Neural cell (in vitro differentiated cells): Measurements from ENCODE around the gene ARHGAP42. TPM values are rescaled to one million over a fixed set of nuclear protein-coding genes. Genes with fewer than 3 reads are reported as not detected.

Experiments used
- H2AFZ ChIP-seq: fragments of 200-600, 300-800 bp; sonication (generic), shearing (Covaris generic); 2 replicates; pipeline ENCODE4 v1.6.0; 2014; ENCODE audit warnings: low read depth, mild to moderate bottlenecking, antibody characterized with exemption, low read length, moderate library complexity
- H3F3A ChIP-seq: fragments of 200-600 bp; shearing (Covaris generic); 2 replicates; pipeline ENCODE4 v1.6.1; 2016; ENCODE audit warnings: mild to moderate bottlenecking, moderate library complexity, mixed read lengths, antibody characterized with exemption, low read length; ENCODE audit not compliant: insufficient read depth, poor library complexity, severe bottlenecking
- H3K27ac ChIP-seq: fragments of 200-600, 300-800 bp; sonication (generic), shearing (Covaris generic); 2 replicates; pipeline ENCODE4 v1.5.1; 2014; ENCODE audit warnings: mild to moderate bottlenecking, low read length, moderate library complexity
- H3K27me3 ChIP-seq: fragments of 300-800, 200-600 bp; sonication (generic), shearing (Covaris generic); 2 replicates; pipeline ENCODE4 v1.6.0; 2014; ENCODE audit warnings: mild to moderate bottlenecking, low read depth, low read length, moderate library complexity; ENCODE audit not compliant: insufficient read depth
- H3K36me3 ChIP-seq: fragments of 300-800, 200-600 bp; sonication (generic), shearing (Covaris generic); 2 replicates; pipeline ENCODE4 v1.5.1; 2014; ENCODE audit warnings: mild to moderate bottlenecking, antibody characterized with exemption, low read length, moderate library complexity; ENCODE audit not compliant: insufficient read depth
- H3K4me2 ChIP-seq: fragments of 300-800, 200-600 bp; sonication (generic), shearing (Covaris generic); 2 replicates; pipeline ENCODE4 v1.6.0; 2014; ENCODE audit warnings: mild to moderate bottlenecking, low read length
- H3K4me3 ChIP-seq: fragments of 300-800, 200-600 bp; sonication (generic), shearing (Covaris generic); 2 replicates; pipeline ENCODE4 v1.5.1; 2014; ENCODE audit warnings: mild to moderate bottlenecking, low read length, moderate library complexity
- H3K79me2 ChIP-seq: fragments of 200-600 bp; shearing (Covaris generic); replicated peaks from 2 replicates; pipeline ENCODE4 v1.6.0; 2014; ENCODE audit warnings: mild to moderate bottlenecking, low read length, moderate library complexity; ENCODE audit not compliant: insufficient read depth
- H3K9ac ChIP-seq: fragments of 300-800, 200-600 bp; sonication (generic), shearing (Covaris generic); 2 replicates; pipeline ENCODE4 v1.6.1; 2016; ENCODE audit warnings: mild to moderate bottlenecking, low read length, mixed read lengths
- H3K9me2 ChIP-seq: fragments of 200-600 bp; shearing (Covaris generic); 2 replicates; pipeline ENCODE4 v1.6.1; 2016; ENCODE audit warnings: mild to moderate bottlenecking, low read length, mixed read lengths; ENCODE audit not compliant: insufficient read depth
- H3K9me3 ChIP-seq: fragments of 200-600, 300-800 bp; sonication (generic), shearing (Covaris generic); 2 replicates; pipeline ENCODE4 v1.6.1; 2016; ENCODE audit warnings: mild to moderate bottlenecking, mixed run types, low read length, moderate library complexity, mixed read lengths
- H4K20me1 ChIP-seq: fragments of 200-600 bp; shearing (Covaris generic); 2 replicates; pipeline ENCODE4 v1.6.1; 2016; ENCODE audit warnings: mild to moderate bottlenecking, mixed run types; ENCODE audit not compliant: insufficient read depth
- CTCF ChIP-seq: fragments of 450-650 bp; IDR thresholded peaks from 2 replicates; pipeline ENCODE4 v1.5.1; 2014; ENCODE audit warnings: antibody characterized with exemption, mild to moderate bottlenecking, moderate library complexity; ENCODE audit not compliant: poor library complexity, severe bottlenecking
- EP300 ChIP-seq: fragments of 450-650 bp; conservative IDR thresholded peaks from 2 replicates; pipeline ENCODE4 v1.6.1; 2014; ENCODE audit warnings: antibody characterized with exemption, mild to moderate bottlenecking, moderate library complexity; ENCODE audit not compliant: poor library complexity, severe bottlenecking
- EZH2 ChIP-seq: fragments of 200-600, 300-800 bp; shearing (Covaris generic), sonication (generic); IDR thresholded peaks from 2 replicates; pipeline ENCODE4 v1.6.1; 2014; ENCODE audit warnings: antibody characterized with exemption, low read length, borderline replicate concordance, mild to moderate bottlenecking; ENCODE audit not compliant: insufficient read depth, poor library complexity, severe bottlenecking
- MXI1 ChIP-seq: fragments of 450-650 bp; conservative IDR thresholded peaks from 2 replicates; pipeline ENCODE4 v1.6.1; 2014; ENCODE audit warnings: antibody characterized with exemption, mild to moderate bottlenecking; ENCODE audit not compliant: poor library complexity, severe bottlenecking
- POLR2AphosphoS5 ChIP-seq: IDR thresholded peaks from 2 replicates; pipeline ENCODE4 v1.6.1; 2012
- RAD21 ChIP-seq: fragments of 450-650 bp; conservative IDR thresholded peaks from 2 replicates; pipeline ENCODE4 v1.6.1; 2014; ENCODE audit warnings: antibody characterized with exemption, mild to moderate bottlenecking, moderate library complexity
- REST ChIP-seq: IDR thresholded peaks from 2 replicates; pipeline ENCODE4 v1.6.1; 2012; ENCODE audit warnings: borderline replicate concordance
- SMC3 ChIP-seq: fragments of 450-650 bp; conservative IDR thresholded peaks from 2 replicates; pipeline ENCODE4 v1.6.1; 2014; ENCODE audit warnings: antibody characterized with exemption, mild to moderate bottlenecking, moderate library complexity; ENCODE audit not compliant: poor library complexity
- TAF1 ChIP-seq: IDR thresholded peaks from 2 replicates; pipeline ENCODE4 v1.6.1; 2012; ENCODE audit warnings: low read depth
- polyA plus RNA-seq: library from polyadenylated mRNA; depleted of rRNA; stranded (reverse); fragments of >200 nt; gene quantifications from 2 replicates; pipeline ENCODE4 v1.2.3, GENCODE V29; 2014

The ARHGAP42 gene
- polyA plus RNA-seq, 1 donor from 2014 or later, result 0.64 TPM

- no peak overlapping the region for H3K27ac ChIP-seq
- H3K4me2 ChIP-seq, result no peak overlapping the region
- no peaks in the 10 kb centered on the region for H3K9me3 ChIP-seq
- no peak overlapping the region for H2AFZ ChIP-seq
- TF ChIP-seq REST (no peak), EZH2 (no peak), POLR2AphosphoS5 (no peak), TAF1 (no peak), EP300 (no peak), SMC3 (no peak), RAD21 (no peak), MXI1 (no peak), CTCF (no peak)
- H3K27me3 ChIP-seq, result no peaks in the 10 kb centered on the region
- no peaks in the 10 kb centered on the region for H4K20me1 ChIP-seq
- no peaks in the 10 kb centered on the region for H3K36me3 ChIP-seq
- H3K9me2 ChIP-seq, result no peaks in the 10 kb centered on the region
- H3F3A ChIP-seq, result no peaks in the 10 kb centered on the region
- no peak overlapping the region for H3K4me3 ChIP-seq
- H3K9ac ChIP-seq, result no peak overlapping the region
- no peaks in the 10 kb centered on the region for H3K79me2 ChIP-seq
Observed at GRCh38 chr11:100865443-100866065, 178.5 kb downstream of the ARHGAP42 start.

GRCh38 chr11:100866453-100866852, 179.4 kb downstream of the ARHGAP42 start:
- Histone ChIP-seq H4K20me1 (no peaks in the 10 kb centered on the region), H2AFZ (no peak overlapping the region), H3K27ac (no peak overlapping the region), H3K9me3 (no peaks in the 10 kb centered on the region), H3K27me3 (no peaks in the 10 kb centered on the region), H3K4me2 (no peak overlapping the region), H3K79me2 (no peaks in the 10 kb centered on the region), H3K9me2 (no peaks in the 10 kb centered on the region), H3K36me3 (no peaks in the 10 kb centered on the region), H3K9ac (no peak overlapping the region), H3K4me3 (no peak overlapping the region), H3F3A (no peaks in the 10 kb centered on the region)
- no peak for TF ChIP-seq CTCF
- no peak for TF ChIP-seq EP300
- TF ChIP-seq SMC3, result no peak
- no peak for TF ChIP-seq POLR2AphosphoS5
- no peak for TF ChIP-seq MXI1
- TF ChIP-seq EZH2, result no peak
- no peak for TF ChIP-seq TAF1
- no peak for TF ChIP-seq RAD21
- TF ChIP-seq REST, result no peak
